Ectodermal cell (in vitro differentiated cells): Measurements from ENCODE around the gene CA4. TPM values are rescaled to one million over a fixed set of nuclear protein-coding genes. Genes with fewer than 3 reads are reported as not detected.
"Not testable (repeated sequence)": the region's sequence is repeated elsewhere in the genome, so short reads cannot be mapped to it uniquely, and the experiment has no call there.

Source experiments
- H3K27ac ChIP-seq: 2 replicates; pipeline ENCODE4 v1.7.0; 2013; ENCODE audit warnings: mild to moderate bottlenecking, low read depth, low read length; ENCODE audit not compliant: insufficient read depth, poor library complexity, severe bottlenecking
- H3K27me3 ChIP-seq: 2 replicates; pipeline ENCODE4 v1.7.0; 2013; ENCODE audit warnings: mild to moderate bottlenecking, low read length; ENCODE audit not compliant: insufficient read depth, control insufficient read depth, poor library complexity, severe bottlenecking
- H3K36me3 ChIP-seq: one replicate; pipeline ENCODE4 v1.7.0; 2013; ENCODE audit warnings: low read length; ENCODE audit not compliant: control insufficient read depth, insufficient read depth
- H3K4me1 ChIP-seq: one replicate; pipeline ENCODE4 v1.7.0; 2013; ENCODE audit warnings: low read length; ENCODE audit not compliant: control insufficient read depth, insufficient read depth
- H3K4me3 ChIP-seq: 2 replicates; pipeline ENCODE4 v1.7.0; 2013; ENCODE audit warnings: low read depth, low read length, control low read depth; ENCODE audit not compliant: insufficient read depth
- H3K9me3 ChIP-seq: 2 replicates; pipeline ENCODE4 v1.7.0; 2013; ENCODE audit warnings: mild to moderate bottlenecking, low read length, moderate library complexity; ENCODE audit not compliant: control insufficient read depth
- WGBS, 2 experiments: methylation state at CpG; one replicate each; pipeline ENCODE4 v1.1.7; 2013; ENCODE audit warnings: missing lambda C conversion rate in 2 of 2; 5-methylcytosine and 5-hydroxymethylcytosine counted together
- polyA plus RNA-seq, 4 experiments: library from polyadenylated mRNA; stranded (reverse); fragments of 50-300 nt; gene quantifications; one replicate each; pipeline ENCODE4 v1.2.3, GENCODE V29; 2013

The CA4 gene
- polyA plus RNA-seq (2013, experiment 1 of 4) = 19.6 TPM
- polyA plus RNA-seq (2013, experiment 2 of 4) = 37.0 TPM
- 22.6 TPM for polyA plus RNA-seq (2013, experiment 3 of 4)
- 28.7 TPM for polyA plus RNA-seq (2013, experiment 4 of 4)

- peak within 1 kb of the TSS; percentile 39 for H3K4me3 ChIP-seq
- 4 to 5% methylated on average over 81 of the region's 81 CpGs for WGBS, 2 experiments
- no peak within 1 kb of the TSS for H3K27ac ChIP-seq
- H3K27me3 ChIP-seq = peaks cover 44% of the 10 kb centered on the region
- H3K4me1 ChIP-seq = peaks cover 36% of the 10 kb centered on the region
- no peaks in the 10 kb centered on the region for H3K9me3 ChIP-seq
- H3K36me3 ChIP-seq = no peaks in the 10 kb centered on the region
Measured at GRCh38 chr17:60149691-60150582, at the start of gene CA4. TSS of gene CA4 (plus strand) at chr17:60149973. CDS start at chr17:60150035, 62 bp downstream.

GRCh38 chr17:60100577-60100976 lies 49.2 kb upstream of the CA4 start:
- H3K4me3 ChIP-seq, H3K27me3 ChIP-seq, H3K36me3 ChIP-seq, H3K27ac ChIP-seq, H3K4me1 ChIP-seq, H3K9me3 ChIP-seq: not testable (repeated sequence)
- no CpG with 5 or more reads among the region's 2 CpGs for WGBS, 2 experiments

- not testable (repeated sequence) for H3K27me3 ChIP-seq, H3K9me3 ChIP-seq, H3K36me3 ChIP-seq, H3K4me3 ChIP-seq, H3K27ac ChIP-seq, H3K4me1 ChIP-seq
- 75 to 80% methylated on average over 11 of the region's 11 CpGs for WGBS, 2 experiments
Measured at GRCh38 chr17:60102015-60102631, 47.6 kb upstream of the CA4 start.

- no peaks in the 10 kb centered on the region for H3K9me3 ChIP-seq
- no peaks in the 10 kb centered on the region for H3K36me3 ChIP-seq
- no peak overlapping the region for H3K4me3 ChIP-seq
- 54 to 66% methylated on average over 20 of the region's 20 CpGs for WGBS, 2 experiments
- no peaks in the 10 kb centered on the region for H3K27me3 ChIP-seq
- no peak overlapping the region for H3K27ac ChIP-seq
- no peaks in the 10 kb centered on the region for H3K4me1 ChIP-seq
Measured at GRCh38 chr17:60102632-60103096, 47.1 kb upstream of the CA4 start.

GRCh38 chr17:60103957-60104356 lies 45.8 kb upstream of the CA4 start:
- Histone ChIP-seq H3K27ac (no peak overlapping the region), H3K36me3 (no peaks in the 10 kb centered on the region), H3K9me3 (no peaks in the 10 kb centered on the region), H3K27me3 (no peaks in the 10 kb centered on the region), H3K4me1 (no peaks in the 10 kb centered on the region), H3K4me3 (no peak overlapping the region)
- 79 to 82% methylated on average over 2 of the region's 4 CpGs for WGBS, 2 experiments

GRCh38 chr17:60106340-60107059 lies 43.3 kb upstream of the CA4 start:
- no peaks in the 10 kb centered on the region for H3K36me3 ChIP-seq
- no peak overlapping the region for H3K27ac ChIP-seq
- no peak overlapping the region for H3K4me3 ChIP-seq
- no peaks in the 10 kb centered on the region for H3K9me3 ChIP-seq
- 94 to 95% methylated on average over 5 of the region's 5 CpGs for WGBS, 2 experiments
- H3K4me1 ChIP-seq = no peaks in the 10 kb centered on the region
- no peaks in the 10 kb centered on the region for H3K27me3 ChIP-seq

GRCh38 chr17:60107526-60108257 lies 42.1 kb upstream of the CA4 start:
- H3K27ac ChIP-seq = no peak overlapping the region
- H3K4me3 ChIP-seq = no peak overlapping the region
- H3K36me3 ChIP-seq = no peaks in the 10 kb centered on the region
- H3K4me1 ChIP-seq = no peaks in the 10 kb centered on the region
- no peaks in the 10 kb centered on the region for H3K27me3 ChIP-seq
- H3K9me3 ChIP-seq = no peaks in the 10 kb centered on the region
- WGBS, 2 experiments = 89 to 96% methylated on average over 10 of the region's 10 CpGs

- H3K27me3 ChIP-seq, H3K9me3 ChIP-seq, H3K27ac ChIP-seq, H3K4me1 ChIP-seq, H3K36me3 ChIP-seq, H3K4me3 ChIP-seq: not testable (repeated sequence)
- 71 to 83% methylated on average over 1 of the region's 1 CpG for WGBS, 2 experiments
Measured at GRCh38 chr17:60108309-60108708, 41.5 kb upstream of the CA4 start.

GRCh38 chr17:60108712-60109111 lies 41.1 kb upstream of the CA4 start:
- no peaks in the 10 kb centered on the region for H3K4me1 ChIP-seq
- H3K9me3 ChIP-seq = no peaks in the 10 kb centered on the region
- H3K4me3 ChIP-seq = no peak overlapping the region
- H3K36me3 ChIP-seq = no peaks in the 10 kb centered on the region
- no peaks in the 10 kb centered on the region for H3K27me3 ChIP-seq
- 83 to 98% methylated on average over 3 of the region's 4 CpGs for WGBS, 2 experiments
- no peak overlapping the region for H3K27ac ChIP-seq
